ENCODE data around the gene PRSS38. TPM values are rescaled to one million over a fixed set of nuclear protein-coding genes. Genes with fewer than 3 reads are reported as not detected.

PRSS38 gene
- total RNA-seq, 1 donor from 2014 or later, result not detected

Other genes with a start within 250 kb of the PRSS38 start
- 10.6 TPM for gene JMJD4, start 80.4 kb upstream of the PRSS38 start, total RNA-seq
- 54.0 TPM for gene SNAP47, start 80.2 kb upstream of the PRSS38 start, total RNA-seq
- 0.96 TPM for gene WNT9A, start 132.3 kb downstream of the PRSS38 start, total RNA-seq
- gene WNT3A, start 191.3 kb downstream of the PRSS38 start, total RNA-seq, result not detected